ENCODE measurements around the gene PCDHA1. TPM values are rescaled to one million over a fixed set of nuclear protein-coding genes. Genes with fewer than 3 reads are reported as not detected.

Gene PCDHA1
- total and polyA plus RNA-seq, 2 donors (not counting 3 experiments of a cell fraction or from before 2014, with no cell fraction given), result 0.04 TPM; not detected in 1

DNA sequence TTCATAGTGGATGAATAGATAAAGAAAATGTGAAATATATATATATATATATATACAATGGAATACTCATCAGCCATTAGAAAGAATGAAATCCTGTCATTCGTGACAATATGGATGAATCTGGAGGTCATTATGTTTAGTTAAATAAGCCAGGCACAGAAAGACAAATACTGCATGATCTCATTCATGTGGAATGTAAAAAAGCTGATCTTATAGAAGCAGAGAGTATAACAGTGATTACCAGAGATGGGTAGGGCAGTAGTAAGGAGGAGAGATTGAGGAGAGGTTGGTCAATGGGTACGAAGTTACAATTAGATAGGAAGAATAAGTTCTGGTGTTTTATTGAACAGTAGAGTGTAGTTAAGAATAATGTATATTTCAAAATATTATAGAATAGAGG lies 160.6 kb downstream of the PCDHA1 start:
- ChIA-PET CTCF (no interaction called here), POLR2A (no interaction called here)
- H3K9ac ChIP-seq (replicated peaks; ENCODE audit: extremely low read depth, insufficient read depth, low read length), result no peak overlapping the region
- no peak overlapping the region for H3K4me2 ChIP-seq (ENCODE audit: insufficient read depth, low read length)
- intact Hi-C loops (cut with micrococcal nuclease), result no loop called here
- FAIRE-seq, result no peak
- no peaks in the 10 kb centered on the region for H4K20me1 ChIP-seq (replicated peaks; ENCODE audit: control insufficient read depth, extremely low read depth, insufficient read depth, low read length)
- no peaks in the 10 kb centered on the region for H3K27me3 ChIP-seq (ENCODE audit: control insufficient read depth in 2 of 2, insufficient read depth in 2 of 2, low read length in 2 of 2)
- H3K36me3 ChIP-seq (ENCODE audit: control insufficient read depth in 2 of 2, extremely low read depth in 1 of 2, insufficient read depth in 2 of 2, low read length in 2 of 2), result no peaks in the 10 kb centered on the region
- dilution Hi-C loops (cut with MboI; ENCODE audit: extremely low pct_ligation_motif_present, low sequenced_read_pairs), result no loop called here
- H2AFZ ChIP-seq (ENCODE audit: low read depth, low read length), result no peak overlapping the region
- no peak overlapping the region for H3K4me3 ChIP-seq (replicated peaks in 1 of 3; ENCODE audit: insufficient read depth in 1 of 3, low read depth in 1 of 3, low read length in 3 of 3)
- no peak for DNase-seq (ENCODE audit: low read depth, low spot score)
- no peaks in the 10 kb centered on the region for H3K4me1 ChIP-seq (ENCODE audit: control insufficient read depth, extremely low read depth, insufficient read depth, low read length)
- BruUV-seq (replicated peaks), result no TSS peak
- no peaks in the 10 kb centered on the region for H3K9me3 ChIP-seq (replicated peaks; ENCODE audit: control insufficient read depth, insufficient read depth, low read length)
- H3K27ac ChIP-seq (ENCODE audit: insufficient read depth, low read depth, low read length), result no peak overlapping the region
- H3K79me2 ChIP-seq (ENCODE audit: control insufficient read depth, insufficient read depth, low read length), result no peaks in the 10 kb centered on the region
- TF ChIP-seq POLR2A (IDR thresholded peaks at IDR 0.05; ENCODE audit: low read depth, low read length) (no peak), POLR2AphosphoS5 (IDR thresholded peaks at IDR 0.05; ENCODE audit: insufficient read depth, low read depth, low read length) (no peak), EZH2 (IDR thresholded peaks at IDR 0.05; ENCODE audit: borderline replicate concordance, low read depth, low read length, severe bottlenecking) (no peak), GATA2 (IDR thresholded peaks at IDR 0.05; ENCODE audit: insufficient read depth, insufficient read length, low read depth, low read length) (no peak), MYC (IDR thresholded peaks at IDR 0.05; ENCODE audit: low read depth, low read length) (no peak), JUN (IDR thresholded peaks at IDR 0.05; ENCODE audit: borderline replicate concordance, insufficient read depth, insufficient read length, low read depth) (no peak), FOS (IDR thresholded peaks at IDR 0.05; ENCODE audit: borderline replicate concordance, insufficient read depth, low read length) (no peak)
- TF ChIP-seq, protein P1, sequence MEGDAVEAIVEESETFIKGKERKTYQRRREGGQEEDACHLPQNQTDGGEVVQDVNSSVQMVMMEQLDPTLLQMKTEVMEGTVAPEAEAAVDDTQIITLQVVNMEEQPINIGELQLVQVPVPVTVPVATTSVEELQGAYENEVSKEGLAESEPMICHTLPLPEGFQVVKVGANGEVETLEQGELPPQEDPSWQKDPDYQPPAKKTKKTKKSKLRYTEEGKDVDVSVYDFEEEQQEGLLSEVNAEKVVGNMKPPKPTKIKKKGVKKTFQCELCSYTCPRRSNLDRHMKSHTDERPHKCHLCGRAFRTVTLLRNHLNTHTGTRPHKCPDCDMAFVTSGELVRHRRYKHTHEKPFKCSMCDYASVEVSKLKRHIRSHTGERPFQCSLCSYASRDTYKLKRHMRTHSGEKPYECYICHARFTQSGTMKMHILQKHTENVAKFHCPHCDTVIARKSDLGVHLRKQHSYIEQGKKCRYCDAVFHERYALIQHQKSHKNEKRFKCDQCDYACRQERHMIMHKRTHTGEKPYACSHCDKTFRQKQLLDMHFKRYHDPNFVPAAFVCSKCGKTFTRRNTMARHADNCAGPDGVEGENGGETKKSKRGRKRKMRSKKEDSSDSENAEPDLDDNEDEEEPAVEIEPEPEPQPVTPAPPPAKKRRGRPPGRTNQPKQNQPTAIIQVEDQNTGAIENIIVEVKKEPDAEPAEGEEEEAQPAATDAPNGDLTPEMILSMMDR (IDR thresholded peaks at IDR 0.05; ENCODE audit: extremely low read depth in 1 of 2, insufficient read depth in 1 of 2, low read depth in 1 of 2, low read length in 2 of 2), result no peak
- TF ChIP-seq, protein P2, sequence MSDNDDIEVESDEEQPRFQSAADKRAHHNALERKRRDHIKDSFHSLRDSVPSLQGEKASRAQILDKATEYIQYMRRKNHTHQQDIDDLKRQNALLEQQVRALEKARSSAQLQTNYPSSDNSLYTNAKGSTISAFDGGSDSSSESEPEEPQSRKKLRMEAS (IDR thresholded peaks at IDR 0.05; ENCODE audit: insufficient read depth, insufficient read length), result no peak
- no peaks in the 10 kb centered on the region for H3K9me1 ChIP-seq (replicated peaks; ENCODE audit: control insufficient read depth, extremely low read depth, insufficient read depth, low read length)
